Activated T-cell treated with anti-CD3 and anti-CD28 coated beads, Interleukin-2, amount 50 U/mL, for 4 hours (primary cell): Measurements from ENCODE around the gene SPINK6. TPM values are rescaled to one million over a fixed set of nuclear protein-coding genes. Genes with fewer than 3 reads are reported as not detected.

ENCODE experiments used
- ATAC-seq, 2 donors: fragments of 200-7000 bp; cut with Tn5 transposase; one replicate each; pipeline ENCODE4 v1.10.0; 2021
- DNase-seq: peaks from one replicate; pipeline ENCODE4 v3.0.0-alpha.2; 2020
- H3K27me3 Mint-ChIP-seq: one replicate; pipeline ENCODE4 v1.8.0; 2021; ENCODE audit warnings: low read depth, mixed read lengths
- H3K36me3 Mint-ChIP-seq: one replicate; pipeline ENCODE4 v1.8.0; 2022; ENCODE audit warnings: mixed read lengths; ENCODE audit not compliant: insufficient read depth
- H3K4me1 Mint-ChIP-seq: one replicate; pipeline ENCODE4 v1.8.0; 2021; ENCODE audit warnings: low read depth, mixed read lengths
- H3K4me3 Mint-ChIP-seq: one replicate; pipeline ENCODE4 v1.8.0; 2021; ENCODE audit warnings: mild to moderate bottlenecking, moderate library complexity, mixed read lengths
- H3K9me3 Mint-ChIP-seq: one replicate; pipeline ENCODE4 v1.8.0; 2021; ENCODE audit warnings: mixed read lengths
- total RNA-seq, 3 donors: library from RNA; stranded (reverse); gene quantifications; one replicate each; pipeline ENCODE4 v1.2.1, GENCODE V29; 2021

The SPINK6 gene
- total RNA-seq, 3 donors from 2014 or later, result not detected

DNA sequence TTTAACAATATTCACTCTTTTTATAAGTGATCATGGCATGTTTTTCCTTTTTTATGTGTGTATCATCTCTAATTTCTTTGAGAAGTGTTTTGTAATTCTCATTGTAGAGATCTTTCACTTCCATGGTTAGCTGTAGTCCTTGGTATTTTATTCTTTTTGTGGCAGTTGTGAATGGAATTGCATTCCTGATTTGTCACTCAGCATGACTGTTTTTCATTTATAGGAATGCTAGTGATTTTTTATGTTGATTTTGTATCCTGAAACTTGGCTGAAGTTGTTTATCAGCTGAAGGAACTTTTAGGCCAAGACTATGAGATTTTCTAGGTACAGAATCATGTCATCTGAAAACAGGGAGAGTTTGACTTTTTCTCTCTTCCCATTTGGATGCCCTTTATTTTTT lies 52.6 kb downstream of the SPINK6 start:
- H3K4me3 Mint-ChIP-seq, result no peak overlapping the region
- H3K36me3 Mint-ChIP-seq, result no peaks in the 10 kb centered on the region
- ATAC-seq, result no peak
- DNase-seq, result no peak
- peaks cover 33% of the 10 kb centered on the region for H3K9me3 Mint-ChIP-seq
- H3K4me1 Mint-ChIP-seq, result no peaks in the 10 kb centered on the region
- no peaks in the 10 kb centered on the region for H3K27me3 Mint-ChIP-seq

DNA sequence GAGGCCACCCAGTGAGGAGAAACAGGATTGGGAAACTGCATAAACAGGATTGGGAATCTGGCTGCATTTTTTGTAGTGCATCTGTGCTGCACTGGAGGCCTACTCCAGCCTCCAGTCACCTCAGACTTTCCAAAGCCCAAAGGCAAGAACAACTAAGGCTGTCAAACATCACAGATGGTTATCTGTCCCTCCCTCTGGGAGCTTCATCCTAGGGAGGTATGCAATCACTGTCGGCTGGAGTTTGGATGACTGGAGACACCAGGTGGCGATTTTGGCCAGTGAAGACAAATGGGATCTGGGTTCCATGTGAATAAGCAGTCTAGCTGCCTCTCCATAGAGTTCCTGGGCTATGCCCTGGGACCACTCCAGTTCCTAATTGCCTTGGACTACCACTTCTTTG lies 56.4 kb downstream of the SPINK6 start:
- Mint-ChIP-seq H3K36me3 (no peaks in the 10 kb centered on the region), H3K9me3 (peaks cover 31% of the 10 kb centered on the region), H3K4me1 (no peaks in the 10 kb centered on the region), H3K27me3 (peaks cover 2% of the 10 kb centered on the region), H3K4me3 (no peak overlapping the region)
- no peak for ATAC-seq
- no peak for DNase-seq

DNA sequence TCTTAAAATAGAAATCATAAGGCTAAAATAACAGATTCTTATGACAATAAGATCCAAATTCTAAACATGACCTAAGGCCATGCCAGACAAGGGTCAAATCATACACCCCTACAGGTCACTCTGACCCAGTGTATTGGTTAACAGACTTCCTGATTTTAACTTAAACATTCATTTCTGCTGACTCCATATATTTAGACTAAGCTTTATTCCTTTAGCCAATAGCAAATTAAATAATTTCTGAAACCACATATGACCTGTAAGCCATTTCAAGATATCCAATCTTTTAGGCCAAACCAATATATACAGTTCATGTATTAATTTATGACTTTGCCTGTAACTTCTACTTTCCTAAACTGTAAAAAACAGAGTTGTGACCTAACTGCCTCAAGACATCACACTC lies 58.4 kb downstream of the SPINK6 start:
- no peaks in the 10 kb centered on the region for H3K4me1 Mint-ChIP-seq
- no peaks in the 10 kb centered on the region for H3K36me3 Mint-ChIP-seq
- H3K9me3 Mint-ChIP-seq, result peaks cover 24% of the 10 kb centered on the region
- DNase-seq (no peak), ATAC-seq (no peak)
- H3K4me3 Mint-ChIP-seq, result no peak overlapping the region
- H3K27me3 Mint-ChIP-seq, result peaks cover 2% of the 10 kb centered on the region

Other genes with a start within 250 kb of the SPINK6 start
- not detected for gene SPINK5, start 139.1 kb upstream of the SPINK6 start, total RNA-seq
- gene SPINK14, start 34.5 kb upstream of the SPINK6 start, total RNA-seq, result not detected
- not detected for gene MARCOL, start 35.5 kb downstream of the SPINK6 start, total RNA-seq
- not detected for gene SPINK13, start 65.8 kb downstream of the SPINK6 start, total RNA-seq
- gene SPINK7, start 109.4 kb downstream of the SPINK6 start, total RNA-seq, result not detected
- not detected for gene SPINK9, start 132.5 kb downstream of the SPINK6 start, total RNA-seq
- 10 to 100 TPM; 29.8 to 31.5 (median 30.5) TPM for gene FBXO38, start 180.9 kb downstream of the SPINK6 start, total RNA-seq